Adipocyte (in vitro differentiated cells): ENCODE data around the gene EHMT1.
"Not testable (repeated sequence)": the region's sequence is repeated elsewhere in the genome, so short reads cannot be mapped to it uniquely, and the experiment has no call there.

ENCODE experiments used
- DNase-seq: peaks from one replicate; pipeline ENCODE4 v3.0.0-alpha.2; 2015; ENCODE audit warnings: low read depth
- H3K27me3 ChIP-seq: replicated peaks from 2 replicates; pipeline ENCODE4 v1.7.0; 2013; ENCODE audit warnings: mild to moderate bottlenecking, low read length, moderate library complexity; ENCODE audit not compliant: control insufficient read depth, insufficient read depth
- H3K36me3 ChIP-seq: 2 replicates; pipeline ENCODE4 v1.7.0; 2013; ENCODE audit warnings: low read length, mild to moderate bottlenecking, moderate library complexity; ENCODE audit not compliant: control insufficient read depth, insufficient read depth, severe bottlenecking
- H3K4me1 ChIP-seq: 2 replicates; pipeline ENCODE4 v1.7.0; 2013; ENCODE audit warnings: mild to moderate bottlenecking, low read length, moderate library complexity; ENCODE audit not compliant: control insufficient read depth, insufficient read depth
- H3K4me3 ChIP-seq: 2 replicates; pipeline ENCODE4 v1.7.0; 2013; ENCODE audit warnings: mild to moderate bottlenecking, low read length, moderate library complexity
- H3K9ac ChIP-seq: 2 replicates; pipeline ENCODE4 v1.7.0; 2013; ENCODE audit warnings: mild to moderate bottlenecking, low read length, moderate library complexity
- H3K9me3 ChIP-seq: 2 replicates; pipeline ENCODE4 v1.7.0; 2013; ENCODE audit warnings: mild to moderate bottlenecking, low read length, moderate library complexity; ENCODE audit not compliant: control insufficient read depth

Gene EHMT1

GRCh38 chr9:137799630-137799983 is 180.8 kb downstream of the EHMT1 start:
- Histone ChIP-seq H3K9ac (no peak overlapping the region), H3K9me3 (no peaks in the 10 kb centered on the region), H3K36me3 (peaks cover 85% of the 10 kb centered on the region), H3K4me1 (no peaks in the 10 kb centered on the region), H3K4me3 (no peak overlapping the region), H3K27me3 (no peaks in the 10 kb centered on the region)
- DNase-seq, result no peak

GRCh38 chr9:137800196-137801022 is 181.6 kb downstream of the EHMT1 start:
- no peaks in the 10 kb centered on the region for H3K27me3 ChIP-seq
- H3K36me3 ChIP-seq, result peaks cover 82% of the 10 kb centered on the region
- H3K4me3 ChIP-seq, result no peak overlapping the region
- H3K4me1 ChIP-seq, result no peaks in the 10 kb centered on the region
- no peaks in the 10 kb centered on the region for H3K9me3 ChIP-seq
- DNase-seq, result no peak
- H3K9ac ChIP-seq, result no peak overlapping the region

DNA sequence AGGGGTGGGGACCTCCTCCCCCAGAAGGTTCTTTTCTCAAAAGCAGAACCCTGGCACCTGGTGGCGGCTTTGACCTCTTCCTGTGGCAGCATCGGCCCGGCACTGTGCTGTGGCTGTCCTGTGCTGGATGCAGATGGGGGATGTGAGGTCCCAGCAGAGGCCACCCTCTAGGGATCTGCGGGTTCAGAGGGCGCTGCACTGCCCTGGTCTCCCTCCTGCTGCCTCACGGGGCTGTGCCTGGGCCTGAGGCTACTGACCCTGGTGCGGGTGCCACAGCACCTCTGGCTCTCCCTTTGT is 182.2 kb downstream of the EHMT1 start:
- Histone ChIP-seq H3K27me3 (no peaks in the 10 kb centered on the region), H3K36me3 (peaks cover 77% of the 10 kb centered on the region), H3K4me1 (no peaks in the 10 kb centered on the region), H3K4me3 (no peak overlapping the region), H3K9me3 (no peaks in the 10 kb centered on the region), H3K9ac (no peak overlapping the region)
- DNase-seq, result no peak

DNA sequence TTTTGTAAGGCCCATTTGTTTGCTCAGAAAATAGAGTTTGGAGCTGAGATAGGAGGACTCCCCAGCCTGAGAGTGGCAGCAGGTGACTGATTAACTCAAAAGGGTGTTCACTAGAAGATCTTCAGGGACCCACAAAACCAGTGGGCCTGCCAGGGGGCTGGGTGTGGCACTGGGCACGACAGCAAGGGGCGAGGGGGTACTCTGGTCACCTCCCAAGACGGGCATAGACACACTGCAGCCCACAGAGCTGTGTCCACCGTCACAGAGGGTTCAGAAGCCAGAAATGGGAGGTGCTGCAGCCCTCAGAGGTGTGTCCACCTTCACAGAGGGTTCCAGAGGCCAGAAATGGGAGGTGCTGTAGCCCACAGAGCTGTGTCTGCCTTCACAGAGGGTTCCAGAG is 183.2 kb downstream of the EHMT1 start:
- H3K9ac ChIP-seq, result no peak overlapping the region
- no peaks in the 10 kb centered on the region for H3K9me3 ChIP-seq
- H3K27me3 ChIP-seq, result no peaks in the 10 kb centered on the region
- H3K4me1 ChIP-seq, result no peaks in the 10 kb centered on the region
- no peak overlapping the region for H3K4me3 ChIP-seq
- H3K36me3 ChIP-seq, result peaks cover 73% of the 10 kb centered on the region
- no peak for DNase-seq

DNA sequence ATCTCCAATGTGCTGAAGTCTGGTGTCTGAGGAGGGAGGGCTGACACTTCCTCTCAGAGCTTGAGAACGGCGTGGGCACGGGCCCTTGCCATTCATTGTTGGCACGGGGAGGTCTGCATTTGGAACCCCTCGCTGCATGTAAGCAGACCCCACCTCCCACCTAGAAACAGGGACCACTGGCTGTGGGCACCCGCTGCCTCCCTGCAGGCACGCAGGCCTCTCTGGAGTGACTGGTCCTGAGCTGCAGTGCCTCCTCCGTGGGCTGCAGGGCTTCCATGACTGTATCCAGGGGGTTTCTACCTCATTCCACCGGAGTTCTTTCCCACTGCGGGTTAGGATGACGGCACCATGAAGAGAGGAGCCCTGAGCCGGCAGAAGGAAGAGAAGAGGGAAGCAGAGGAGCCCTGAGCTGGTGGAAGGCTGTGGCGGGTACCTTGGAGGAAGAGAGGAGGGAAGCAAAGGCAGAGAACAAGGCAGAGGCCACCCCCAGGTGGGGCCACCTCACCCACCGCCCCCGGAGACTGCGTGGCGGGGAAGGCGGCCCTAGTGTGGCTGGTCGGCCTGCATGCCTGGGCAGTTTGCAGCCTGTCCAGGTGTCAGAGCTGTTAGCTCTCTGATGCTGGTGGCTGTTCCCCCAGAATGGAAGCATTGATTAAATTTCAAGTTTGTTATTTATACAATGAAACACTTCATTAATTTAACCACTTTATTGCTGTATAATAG is 183.9 kb downstream of the EHMT1 start:
- no peak for DNase-seq
- Histone ChIP-seq H3K9me3 (no peaks in the 10 kb centered on the region), H3K4me3 (no peak overlapping the region), H3K4me1 (no peaks in the 10 kb centered on the region), H3K36me3 (peaks cover 67% of the 10 kb centered on the region), H3K27me3 (no peaks in the 10 kb centered on the region), H3K9ac (no peak overlapping the region)

GRCh38 chr9:137804908-137805630 is 186.3 kb downstream of the EHMT1 start:
- peaks cover 50% of the 10 kb centered on the region for H3K36me3 ChIP-seq
- H3K9ac ChIP-seq, result no peak overlapping the region
- no peak overlapping the region for H3K4me3 ChIP-seq
- no peaks in the 10 kb centered on the region for H3K27me3 ChIP-seq
- no peak for DNase-seq
- H3K9me3 ChIP-seq, result no peaks in the 10 kb centered on the region
- H3K4me1 ChIP-seq, result no peaks in the 10 kb centered on the region

DNA sequence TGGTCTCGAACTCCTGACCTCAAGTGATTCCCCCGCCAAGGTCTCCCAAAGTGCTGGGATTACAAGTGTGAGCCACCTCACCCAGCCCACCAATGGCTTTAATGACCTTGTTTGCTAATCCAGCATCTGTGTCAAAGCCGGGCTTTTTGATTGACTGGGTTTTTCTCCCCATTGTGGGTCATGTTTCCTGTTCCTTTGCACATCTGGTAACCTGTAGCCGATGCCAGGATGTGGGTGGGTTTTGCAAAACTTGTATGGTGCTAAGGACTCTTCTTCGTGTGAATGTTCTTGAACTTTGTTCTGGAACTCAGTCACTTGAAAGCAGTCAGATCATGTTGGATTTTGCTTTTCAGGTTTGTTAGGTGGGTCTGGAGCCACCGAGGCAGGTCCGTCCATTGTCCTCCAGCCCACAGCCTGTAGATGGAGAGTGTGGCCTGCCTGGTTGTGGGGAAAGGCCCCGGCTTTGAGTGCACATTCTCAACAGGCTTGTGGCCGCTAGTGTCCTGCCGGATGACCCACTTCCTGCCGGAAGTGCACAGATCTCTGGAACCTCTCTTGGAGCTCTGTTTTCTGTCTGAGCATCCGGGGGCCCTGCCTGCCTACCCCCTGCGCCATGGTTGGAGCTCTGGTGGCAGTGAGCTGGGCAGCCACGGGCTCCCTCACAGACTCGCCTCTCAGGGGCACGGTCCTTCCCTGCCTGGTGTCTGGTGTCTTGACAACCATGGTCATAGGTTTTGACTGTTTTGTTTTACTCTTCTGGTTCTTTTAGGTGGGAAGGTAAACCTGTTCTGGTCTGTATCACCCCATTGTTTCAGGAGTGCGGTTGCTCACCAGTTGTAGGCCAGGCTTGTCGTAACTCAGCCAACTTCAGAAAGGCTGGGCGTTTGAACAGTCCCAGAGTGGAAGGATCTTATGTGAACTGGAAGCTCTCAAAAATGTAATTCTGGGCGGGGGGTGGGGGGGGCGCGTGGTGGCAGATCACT is 189.2 kb downstream of the EHMT1 start:
- H3K4me3 ChIP-seq, result no peak overlapping the region
- no peaks in the 10 kb centered on the region for H3K4me1 ChIP-seq
- H3K36me3 ChIP-seq, result peaks cover 38% of the 10 kb centered on the region
- H3K9me3 ChIP-seq, result no peaks in the 10 kb centered on the region
- no peak for DNase-seq
- no peaks in the 10 kb centered on the region for H3K27me3 ChIP-seq
- H3K9ac ChIP-seq, result no peak overlapping the region

GRCh38 chr9:137809040-137809576 is 190.3 kb downstream of the EHMT1 start:
- Histone ChIP-seq H3K27me3 (no peaks in the 10 kb centered on the region), H3K4me1 (no peaks in the 10 kb centered on the region), H3K36me3 (peaks cover 38% of the 10 kb centered on the region), H3K9ac (no peak overlapping the region), H3K4me3 (no peak overlapping the region), H3K9me3 (no peaks in the 10 kb centered on the region)
- no peak for DNase-seq

- peaks cover 43% of the 10 kb centered on the region for H3K36me3 ChIP-seq
Measured at GRCh38 chr9:137809726-137810450, 191.1 kb downstream of the EHMT1 start.

GRCh38 chr9:137811283-137811870 is 192.6 kb downstream of the EHMT1 start:
- H3K4me3 ChIP-seq, result no peak overlapping the region
- H3K27me3 ChIP-seq, result no peaks in the 10 kb centered on the region
- no peaks in the 10 kb centered on the region for H3K4me1 ChIP-seq
- no peak overlapping the region for H3K9ac ChIP-seq
- H3K9me3 ChIP-seq, result no peaks in the 10 kb centered on the region
- peaks cover 53% of the 10 kb centered on the region for H3K36me3 ChIP-seq
- no peak for DNase-seq

More at GRCh38 chr9:137809726-137810450, 191.1 kb downstream of the EHMT1 start:
- H3K9me3 ChIP-seq, H3K27me3 ChIP-seq, H3K4me1 ChIP-seq, H3K4me3 ChIP-seq, DNase-seq, H3K9ac ChIP-seq: not testable (repeated sequence)
